HG03175 (cell line): Measurements from ENCODE around the gene TEAD4.
A peak's percentile ranks its signal among the peaks of the same experiment; 100 is the strongest.

Experiments used
- ATAC-seq: cut with Tn5 transposase; IDR thresholded peaks from one replicate; pipeline ENCODE4 v1.9.1; 2021; ENCODE audit warnings: mild to moderate bottlenecking, moderate library complexity; ENCODE audit not compliant: unreplicated experiment

TEAD4 gene

DNA sequence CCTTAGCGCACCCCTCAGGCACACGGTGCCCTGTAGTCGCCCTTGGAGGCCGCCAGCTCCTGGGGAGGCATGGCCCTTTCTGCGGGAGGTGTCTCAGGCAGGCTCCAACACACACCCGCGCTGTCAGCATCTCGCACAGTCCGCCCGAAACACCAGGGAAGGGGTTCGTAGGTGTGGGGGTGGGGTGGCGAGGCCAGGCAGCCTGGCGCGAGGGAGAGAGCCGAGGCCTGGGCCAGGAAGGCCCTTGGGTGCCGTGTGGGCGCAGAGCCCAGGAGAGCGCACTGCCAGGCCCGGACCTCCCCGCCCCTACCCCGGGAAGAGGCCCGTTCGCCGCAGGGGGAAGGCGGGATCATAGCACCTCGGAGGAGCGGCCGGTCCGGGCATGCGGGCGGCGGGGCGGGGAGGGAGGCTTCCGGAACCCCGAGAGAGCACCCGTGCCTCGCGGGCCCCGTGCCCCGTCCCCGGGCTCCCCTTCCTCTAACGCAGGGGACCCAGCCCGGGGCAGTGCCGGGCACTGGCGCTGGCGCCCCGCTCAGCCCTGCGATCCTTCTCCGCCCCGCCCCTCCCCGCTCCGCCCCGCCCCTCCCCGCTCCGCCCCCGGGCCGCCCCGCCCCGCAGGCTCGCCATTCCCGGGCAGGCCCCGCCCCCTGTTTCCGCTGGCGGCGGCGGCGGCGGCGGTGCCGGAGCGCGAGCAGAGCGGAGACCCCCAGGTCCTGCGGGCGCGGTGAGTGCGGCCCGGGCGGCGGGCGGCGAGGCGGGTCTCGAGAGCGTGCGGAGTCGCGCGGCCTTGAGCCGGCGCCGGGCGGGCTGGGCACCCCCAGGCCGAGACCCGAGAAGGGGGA, 117.8 kb downstream of the TEAD4 start, which contains the start of gene TSPAN9:
Gene TSPAN9, plus strand, starts transcription at position 650 of the 842 bp plus-strand sequence. CDS start 123,815 bp downstream, outside the sequence.
- peak; percentile 63 for ATAC-seq

DNA sequence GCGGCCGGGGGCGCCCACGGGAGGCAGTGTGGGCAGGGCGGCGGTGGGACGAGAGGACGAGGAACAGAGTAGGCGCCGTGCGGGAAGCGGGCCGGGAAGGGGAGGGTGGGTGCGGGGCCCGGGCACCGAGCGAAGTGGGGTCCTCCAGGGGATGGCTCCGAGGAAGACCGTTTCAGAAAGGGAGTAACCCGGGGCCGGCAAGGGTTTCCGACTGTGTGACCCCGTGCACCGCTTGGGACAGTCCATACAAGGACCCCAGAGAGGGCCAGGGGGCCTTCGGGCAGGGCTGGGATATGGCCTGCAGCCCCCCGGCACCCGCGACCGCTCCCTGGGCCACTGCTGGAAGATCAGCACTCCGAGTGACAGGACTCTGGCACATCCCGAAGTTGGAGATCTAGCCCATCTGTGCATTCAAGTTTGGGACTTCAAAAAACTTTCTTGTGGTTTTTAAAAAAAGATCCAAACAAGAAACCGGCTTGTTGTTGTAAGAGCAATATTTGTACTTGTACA, 118.4 kb downstream of the TEAD4 start:
- peak; percentile 10 for ATAC-seq

- no peak for ATAC-seq
Measured at GRCh38 chr12:3078086-3078820, 119.1 kb downstream of the TEAD4 start.

GRCh38 chr12:3081091-3081490, 121.9 kb downstream of the TEAD4 start:
- ATAC-seq: no peak

DNA sequence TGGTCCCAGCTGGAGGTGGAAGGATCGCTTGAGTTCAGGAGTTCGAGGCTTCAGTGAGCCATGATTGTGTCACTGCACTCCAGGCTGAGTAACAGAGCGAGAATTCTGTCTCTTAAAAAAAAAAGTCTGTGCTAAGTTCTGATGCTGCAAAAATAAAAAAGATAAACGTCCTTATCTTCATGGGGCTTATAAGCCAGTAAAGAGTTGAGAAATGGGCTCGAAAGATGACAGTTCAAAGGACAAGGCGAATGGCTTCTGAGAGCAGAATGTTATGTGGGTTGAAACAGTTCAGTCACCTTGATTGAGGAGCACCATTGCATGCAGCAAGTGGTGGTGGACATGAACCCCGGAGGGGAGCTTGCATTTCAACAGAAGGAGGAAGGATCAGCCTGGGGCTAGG, 122.7 kb downstream of the TEAD4 start:
- no peak for ATAC-seq

GRCh38 chr12:3083241-3083920, 124.2 kb downstream of the TEAD4 start:
- ATAC-seq: no peak

DNA sequence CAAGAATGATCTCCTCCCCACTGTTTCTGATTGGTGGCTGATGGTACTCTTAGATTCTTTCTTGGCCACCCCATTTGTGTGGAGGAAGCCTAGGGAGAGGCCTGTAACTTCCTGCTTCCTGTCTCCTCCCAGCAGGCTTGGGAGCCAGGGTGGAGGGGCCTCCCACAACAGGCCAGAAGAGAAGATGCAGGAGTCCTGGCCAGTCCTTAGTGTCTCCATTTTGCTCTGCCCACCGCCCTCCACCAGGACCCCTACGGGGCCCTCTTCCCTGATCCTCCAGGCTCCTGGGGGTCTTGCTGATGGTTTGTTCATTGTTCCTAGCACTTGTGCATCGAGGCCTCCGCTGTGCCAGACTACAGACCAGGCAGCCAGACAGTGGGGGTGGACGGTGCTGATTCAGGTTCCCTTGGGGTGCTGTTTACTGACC, 124.7 kb downstream of the TEAD4 start:
- ATAC-seq: no peak

- no peak for ATAC-seq
Measured at GRCh38 chr12:3084742-3085141, 125.5 kb downstream of the TEAD4 start.

GRCh38 chr12:3085341-3086139, 126.3 kb downstream of the TEAD4 start:
- ATAC-seq: no peak

DNA sequence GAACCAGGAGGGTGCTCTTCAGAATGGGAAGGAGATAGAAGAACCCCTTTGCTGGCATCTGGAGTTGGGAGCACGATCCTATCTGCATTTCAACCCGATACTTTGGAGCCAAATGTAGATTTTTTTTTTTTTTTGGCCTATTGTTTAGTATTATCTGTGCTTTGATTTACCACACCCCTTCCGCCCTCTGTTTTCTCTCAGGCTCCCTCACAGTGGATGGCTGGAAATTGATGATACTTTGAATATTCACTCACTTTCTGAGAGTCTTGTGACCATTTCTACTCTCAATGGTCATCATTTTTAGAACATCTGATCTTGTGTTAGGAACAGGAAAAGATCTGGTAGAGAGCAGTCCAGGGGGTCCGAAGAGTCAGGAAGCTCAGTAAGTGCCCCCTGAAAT, 127.0 kb downstream of the TEAD4 start:
- no peak for ATAC-seq

DNA sequence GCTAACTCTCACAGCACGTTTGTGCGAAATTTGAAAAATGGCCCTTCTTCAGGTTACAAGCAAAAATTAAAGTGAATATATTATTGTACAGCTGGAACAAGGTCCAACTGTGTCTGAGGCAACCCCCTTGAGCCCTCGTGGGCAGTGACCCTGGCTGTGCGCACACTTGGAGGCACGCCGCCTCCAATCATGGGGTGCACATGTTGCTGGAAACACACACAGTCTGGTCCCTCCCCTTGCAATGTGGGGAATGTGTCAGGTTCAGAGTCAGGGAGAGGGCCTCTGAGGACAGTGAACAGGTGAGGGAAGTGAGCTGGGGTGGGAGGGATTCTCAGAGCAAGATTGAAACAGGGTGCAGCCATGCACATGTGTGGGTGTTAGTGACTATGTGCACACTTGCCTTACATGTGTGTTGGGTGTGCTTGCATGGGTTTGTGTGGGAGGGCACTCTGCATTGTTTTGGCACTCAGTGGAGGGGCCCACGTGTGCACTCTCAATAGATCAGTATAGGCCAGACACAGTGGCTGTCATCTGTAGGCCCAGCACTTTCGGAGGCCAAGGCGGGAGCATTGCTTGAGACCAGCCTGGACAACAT, 127.6 kb downstream of the TEAD4 start:
- ATAC-seq: no peak

- no peak for ATAC-seq
Measured at GRCh38 chr12:3087758-3088650, 128.8 kb downstream of the TEAD4 start.

GRCh38 chr12:3089588-3089987, 130.4 kb downstream of the TEAD4 start:
- no peak for ATAC-seq
